GM10847 (cell line): ENCODE measurements around the gene ALLC.

Experiments used
- POLR2A ChIP-seq: IDR thresholded peaks from 2 replicates; pipeline ENCODE4 v1.6.1; 2011; ENCODE audit not compliant: insufficient read length; ENCODE audit errors: extremely low read depth

ALLC gene

DNA sequence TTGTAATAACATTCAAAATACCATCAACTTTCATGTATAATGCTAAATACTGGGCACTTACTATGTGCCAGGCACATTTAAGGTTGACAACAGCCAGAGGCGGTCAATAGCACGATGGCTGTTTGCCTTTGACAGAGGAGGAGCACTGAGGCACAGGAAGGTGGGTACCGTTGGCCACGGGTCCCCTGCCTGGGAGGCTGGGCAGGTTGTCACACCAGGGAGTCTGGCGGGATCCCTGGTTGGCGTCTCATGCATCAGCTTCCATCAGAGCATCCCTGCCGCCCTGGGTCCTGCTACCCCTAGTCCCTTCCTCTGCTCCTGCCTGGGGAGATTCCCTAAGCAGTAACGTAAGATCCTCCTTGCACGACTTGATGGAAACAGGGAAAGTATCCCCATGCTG, 19.4 kb downstream of the ALLC start:
- TF ChIP-seq POLR2A: no peak

DNA sequence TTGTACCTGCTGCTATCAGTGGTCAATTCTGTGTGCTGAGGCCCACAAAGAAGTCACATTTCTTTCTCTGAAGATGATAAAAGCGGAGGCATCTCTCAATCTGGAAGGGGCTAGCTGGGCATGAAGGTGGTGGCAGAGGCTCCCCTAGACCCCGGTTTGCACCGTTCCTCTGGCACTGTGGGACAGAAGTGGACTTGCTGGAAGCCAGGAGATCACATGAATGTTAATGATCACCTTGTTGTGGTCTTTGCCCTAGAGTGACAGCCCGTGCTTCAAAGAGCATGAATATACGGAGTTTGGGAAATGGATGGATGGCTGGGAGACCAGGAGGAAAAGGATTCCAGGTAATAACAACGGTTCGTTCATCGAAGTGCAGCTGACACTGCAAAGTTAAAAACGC, 20.2 kb downstream of the ALLC start:
- no peak for TF ChIP-seq POLR2A

GRCh38 chr2:3679180-3679579, 21.2 kb downstream of the ALLC start:
- no peak for TF ChIP-seq POLR2A

- TF ChIP-seq POLR2A: no peak
Observed at GRCh38 chr2:3679616-3680393, 21.8 kb downstream of the ALLC start.

- no peak for TF ChIP-seq POLR2A
Observed at GRCh38 chr2:3680548-3681345, 22.7 kb downstream of the ALLC start.

- TF ChIP-seq POLR2A: no peak
Observed at GRCh38 chr2:3681625-3682024, 23.6 kb downstream of the ALLC start.

GRCh38 chr2:3682811-3683210, 24.8 kb downstream of the ALLC start:
- no peak for TF ChIP-seq POLR2A

DNA sequence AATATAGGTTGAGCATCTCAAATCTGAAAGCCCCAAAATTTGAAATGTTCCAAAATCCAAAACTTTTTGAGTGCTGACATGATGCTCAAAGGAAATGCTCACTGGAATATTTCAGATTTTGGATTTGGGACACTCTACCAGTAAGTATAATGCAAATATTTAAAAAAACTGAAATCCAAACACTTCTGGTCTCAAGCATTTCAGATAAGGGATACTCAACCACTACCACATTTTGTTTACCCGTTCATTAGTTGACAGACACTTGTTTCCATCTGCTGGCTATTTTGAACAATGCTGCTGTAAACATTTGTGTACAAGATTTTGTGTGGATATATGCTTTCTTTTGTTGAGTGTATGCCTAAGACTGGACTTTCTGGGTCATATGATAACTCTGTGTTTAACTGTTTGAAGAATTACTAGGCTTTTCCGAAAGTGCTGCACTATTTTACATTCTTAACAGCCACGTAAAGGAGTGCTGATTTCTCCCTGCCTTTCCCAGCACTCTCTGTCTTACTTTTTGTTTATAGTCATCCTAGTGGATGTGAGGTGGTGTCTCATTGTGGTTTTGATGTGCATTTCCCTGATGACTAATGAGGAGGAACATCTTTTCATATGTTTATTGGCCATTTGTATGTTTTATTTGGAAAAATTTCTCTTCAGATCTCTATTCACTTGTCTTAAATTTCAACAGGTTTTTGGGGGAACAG, 25.9 kb downstream of the ALLC start:
- no peak for TF ChIP-seq POLR2A

- TF ChIP-seq POLR2A: no peak
Observed at GRCh38 chr2:3689998-3690748, 32.2 kb downstream of the ALLC start.

DNA sequence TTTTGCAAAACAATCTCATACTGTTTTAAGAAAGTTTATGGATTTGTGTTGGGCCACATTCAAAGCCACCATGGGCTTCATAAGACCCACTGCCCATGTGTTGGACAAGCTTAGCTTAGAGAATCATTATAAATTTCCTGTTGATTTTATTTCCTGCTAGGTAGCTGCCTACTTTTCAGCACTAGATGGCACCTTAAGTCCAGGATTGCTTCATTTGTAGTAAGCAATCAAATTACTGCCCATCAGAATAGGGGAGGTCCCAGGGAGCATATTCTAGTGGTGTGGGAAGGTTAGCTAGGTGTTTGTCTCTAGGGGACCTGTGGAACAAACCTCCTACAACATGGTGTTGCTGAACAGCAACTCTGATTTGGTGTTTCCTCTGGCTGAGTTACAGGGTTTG, 34.4 kb downstream of the ALLC start:
- no peak for TF ChIP-seq POLR2A

DNA sequence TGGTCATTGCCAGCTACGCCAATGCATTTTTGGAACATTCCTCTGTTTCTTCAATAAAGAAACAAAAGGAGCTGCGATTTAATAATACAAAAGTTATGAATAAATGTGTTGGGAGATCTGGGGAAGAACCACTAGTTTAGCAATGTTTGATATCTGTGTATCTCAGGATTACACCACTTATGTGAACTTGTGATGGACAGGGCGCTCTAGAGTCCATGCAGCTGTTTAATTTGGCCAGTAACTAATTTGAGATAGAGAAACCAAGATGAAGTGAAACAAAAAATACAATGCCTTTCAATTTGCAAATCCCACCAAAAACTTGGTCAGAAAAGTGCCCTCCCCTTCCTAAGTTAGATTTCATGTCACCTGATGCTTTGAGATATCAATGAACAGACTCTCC, 38.5 kb downstream of the ALLC start:
- no peak for TF ChIP-seq POLR2A

DNA sequence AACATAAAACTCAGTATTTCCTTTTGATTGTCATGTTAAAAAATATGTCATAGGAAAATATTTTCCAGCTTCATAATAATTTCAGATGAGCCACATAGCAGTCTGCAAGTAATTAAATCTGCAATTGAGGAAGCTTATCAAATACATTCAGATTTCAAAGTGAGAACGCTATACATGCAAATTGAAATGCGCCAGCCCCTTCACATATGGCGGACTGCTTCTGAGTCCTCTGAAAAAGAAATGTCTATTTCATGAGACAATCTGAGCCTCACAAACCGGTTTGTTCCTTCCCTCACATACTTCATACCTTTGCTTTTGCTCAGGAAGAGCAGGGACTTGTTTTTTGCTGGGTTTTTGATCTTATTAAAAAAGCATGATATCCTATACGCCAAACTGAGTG, 43.1 kb downstream of the ALLC start:
- no peak for TF ChIP-seq POLR2A

- no peak for TF ChIP-seq POLR2A
Observed at GRCh38 chr2:3703236-3703756, 45.3 kb downstream of the ALLC start, which contains the start of gene DCDC2C. Gene DCDC2C, plus strand, starts transcription at chr2:3703575. Its CDS starts 177 bp downstream, at chr2:3703752.

- no peak for TF ChIP-seq POLR2A
Observed at GRCh38 chr2:3703757-3704355, 45.9 kb downstream of the ALLC start.
